Fibroblast of villous mesenchyme (primary cell): ENCODE measurements around the gene NT5C2. TPM values are rescaled to one million over a fixed set of nuclear protein-coding genes. Genes with fewer than 3 reads are reported as not detected.
"Not testable (repeated sequence)": the region's sequence is repeated elsewhere in the genome, so short reads cannot be mapped to it uniquely, and the experiment has no call there.

Experiments used
- DNase-seq: peaks from one replicate; pipeline ENCODE4 v3.0.0-alpha.2; 2010; ENCODE audit warnings: low read depth
- H3K4me3 ChIP-seq: 2 replicates; pipeline ENCODE4 v1.5.1; 2011; ENCODE audit warnings: low read depth, mild to moderate bottlenecking, low read length
- CTCF ChIP-seq: IDR thresholded peaks from 2 replicates; pipeline ENCODE4 v1.5.1; 2012; ENCODE audit warnings: low read depth, mild to moderate bottlenecking, low read length; ENCODE audit not compliant: insufficient read depth
- total RNA-seq: library from RNA; depleted of rRNA; stranded (reverse); fragments of >200 nt; gene quantifications from 2 replicates; pipeline ENCODE4 v1.2.3, GENCODE V29; 2012

NT5C2 gene
- total RNA-seq, 1 donor = 92.0 TPM

GRCh38 chr10:103145046-103145445, 48.0 kb downstream of the NT5C2 start:
- no peak for TF ChIP-seq CTCF
- peak; percentile 53 for DNase-seq
- no peak overlapping the region for H3K4me3 ChIP-seq

- no peak overlapping the region for H3K4me3 ChIP-seq
- DNase-seq = no peak
- TF ChIP-seq CTCF = no peak
Observed at GRCh38 chr10:103144041-103144440, 49.0 kb downstream of the NT5C2 start.

- not testable (repeated sequence) for H3K4me3 ChIP-seq, DNase-seq
Observed at GRCh38 chr10:103143641-103144040, 49.4 kb downstream of the NT5C2 start.

GRCh38 chr10:103141950-103142349, 51.1 kb downstream of the NT5C2 start:
- no peak for TF ChIP-seq CTCF
- peak; percentile 38 for DNase-seq
- no peak overlapping the region for H3K4me3 ChIP-seq

- no peak for TF ChIP-seq CTCF
- H3K4me3 ChIP-seq = no peak overlapping the region
Observed at GRCh38 chr10:103140469-103140868, 52.6 kb downstream of the NT5C2 start.

GRCh38 chr10:103139803-103140202, 53.3 kb downstream of the NT5C2 start:
- DNase-seq = no peak
- H3K4me3 ChIP-seq = no peak overlapping the region
- TF ChIP-seq CTCF = no peak

More at GRCh38 chr10:103140469-103140868, 52.6 kb downstream of the NT5C2 start:
- no peak for DNase-seq

GRCh38 chr10:103135168-103135567, 57.9 kb downstream of the NT5C2 start:
- not testable (repeated sequence) for H3K4me3 ChIP-seq, DNase-seq

GRCh38 chr10:103130910-103131309, 62.2 kb downstream of the NT5C2 start:
- no peak overlapping the region for H3K4me3 ChIP-seq
- TF ChIP-seq CTCF = no peak
- no peak for DNase-seq

GRCh38 chr10:103130180-103130579, 62.9 kb downstream of the NT5C2 start:
- DNase-seq, H3K4me3 ChIP-seq: not testable (repeated sequence)
